ENCODE results near the gene TRPM3. TPM values are rescaled to one million over a fixed set of nuclear protein-coding genes. Genes with fewer than 3 reads are reported as not detected.

The TRPM3 gene
- total RNA-seq, 1 donor from 2014 or later: 0.25 TPM

- no peaks in the 10 kb centered on the region for H3K4me1 ChIP-seq
- no peaks in the 10 kb centered on the region for H3K36me3 ChIP-seq
- H3K9me3 ChIP-seq: no peaks in the 10 kb centered on the region
- no peaks in the 10 kb centered on the region for H3K27me3 ChIP-seq
- TF ChIP-seq CTCF (IDR thresholded peaks at IDR 0.05) (no peak), POLR2AphosphoS5 (IDR thresholded peaks at IDR 0.05; ENCODE audit: insufficient read depth in 1 of 2, low read depth in 1 of 2) (no peak), POLR2A (IDR thresholded peaks at IDR 0.05) (no peak)
- no peak overlapping the region for H3K27ac ChIP-seq
- DNase-seq (ENCODE audit: extremely low spot score in 2 of 2): no peak
- no peak overlapping the region for H3K4me3 ChIP-seq
- intact Hi-C loops (cut with DNase I): no loop called here
Measured at GRCh38 chr9:70811638-70812037, 309.8 kb downstream of the TRPM3 start.

- Histone ChIP-seq H3K9me3 (no peaks in the 10 kb centered on the region), H3K4me3 (no peak overlapping the region), H3K27me3 (no peaks in the 10 kb centered on the region), H3K4me1 (no peaks in the 10 kb centered on the region), H3K27ac (no peak overlapping the region), H3K36me3 (no peaks in the 10 kb centered on the region)
- intact Hi-C loops (cut with DNase I): no loop called here
- DNase-seq (ENCODE audit: extremely low spot score in 2 of 2): no peak
- TF ChIP-seq POLR2A (IDR thresholded peaks at IDR 0.05): no peak
- TF ChIP-seq POLR2AphosphoS5 (IDR thresholded peaks at IDR 0.05; ENCODE audit: insufficient read depth in 1 of 2, low read depth in 1 of 2): no peak
- TF ChIP-seq CTCF (IDR thresholded peaks at IDR 0.05): no peak
Measured at GRCh38 chr9:70806875-70807274, 314.5 kb downstream of the TRPM3 start.

- DNase-seq (ENCODE audit: extremely low spot score in 2 of 2): no peak
- H3K27ac ChIP-seq: no peak overlapping the region
- H3K27me3 ChIP-seq: no peaks in the 10 kb centered on the region
- H3K4me1 ChIP-seq: no peaks in the 10 kb centered on the region
- H3K9me3 ChIP-seq: no peaks in the 10 kb centered on the region
- TF ChIP-seq POLR2AphosphoS5 (IDR thresholded peaks at IDR 0.05; ENCODE audit: insufficient read depth in 1 of 2, low read depth in 1 of 2) (no peak), POLR2A (IDR thresholded peaks at IDR 0.05) (no peak), CTCF (IDR thresholded peaks at IDR 0.05) (no peak)
- no peaks in the 10 kb centered on the region for H3K36me3 ChIP-seq
- H3K4me3 ChIP-seq: no peak overlapping the region
- intact Hi-C loops (cut with DNase I): no loop called here
Measured at GRCh38 chr9:70805949-70806348, 315.5 kb downstream of the TRPM3 start.

GRCh38 chr9:70802758-70803436, 318.5 kb downstream of the TRPM3 start:
- H3K9me3 ChIP-seq: no peaks in the 10 kb centered on the region
- intact Hi-C loops (cut with DNase I): no loop called here
- no peaks in the 10 kb centered on the region for H3K4me1 ChIP-seq
- no peak overlapping the region for H3K4me3 ChIP-seq
- H3K27me3 ChIP-seq: no peaks in the 10 kb centered on the region
- H3K36me3 ChIP-seq: no peaks in the 10 kb centered on the region
- no peak for TF ChIP-seq POLR2AphosphoS5 (IDR thresholded peaks at IDR 0.05; ENCODE audit: insufficient read depth in 1 of 2, low read depth in 1 of 2)
- TF ChIP-seq CTCF (IDR thresholded peaks at IDR 0.05): no peak
- TF ChIP-seq POLR2A (IDR thresholded peaks at IDR 0.05): no peak
- no peak for DNase-seq (ENCODE audit: extremely low spot score in 2 of 2)
- H3K27ac ChIP-seq: no peak overlapping the region

- Histone ChIP-seq H3K27me3 (no peaks in the 10 kb centered on the region), H3K27ac (no peak overlapping the region), H3K4me1 (no peaks in the 10 kb centered on the region), H3K4me3 (no peak overlapping the region), H3K36me3 (no peaks in the 10 kb centered on the region), H3K9me3 (no peaks in the 10 kb centered on the region)
- no peak for TF ChIP-seq POLR2A (IDR thresholded peaks at IDR 0.05)
- TF ChIP-seq POLR2AphosphoS5 (IDR thresholded peaks at IDR 0.05; ENCODE audit: insufficient read depth in 1 of 2, low read depth in 1 of 2): no peak
- no peak for TF ChIP-seq CTCF (IDR thresholded peaks at IDR 0.05)
- intact Hi-C loops (cut with DNase I): no loop called here
- DNase-seq (ENCODE audit: extremely low spot score in 2 of 2): no peak
Measured at GRCh38 chr9:70802206-70802605, 319.2 kb downstream of the TRPM3 start.

Measured in vagina (tissue), 2 donors.